Activated naive CD4-positive, alpha-beta T cell treated with anti-CD3 and anti-CD28 coated beads, Interleukin-2, amount 10 ng/mL, durations not matched to agents 5 hours and 36 hours (primary cell): ENCODE results near the gene TMEM151A. TPM values are rescaled to one million over a fixed set of nuclear protein-coding genes. Genes with fewer than 3 reads are reported as not detected.

Experiments used
- total RNA-seq, 2 experiments: library from RNA; stranded (reverse); gene quantifications; one replicate each; pipeline ENCODE4 v1.2.3, GENCODE V29; 2021

Gene TMEM151A
- total RNA-seq: not detected

GRCh38 chr11:66291706-66292542 lies at the start of gene TMEM151A:
Gene TMEM151A (plus strand): TSS chr11:66291894. CDS start chr11:66292014, 120 bp downstream.

DNA sequence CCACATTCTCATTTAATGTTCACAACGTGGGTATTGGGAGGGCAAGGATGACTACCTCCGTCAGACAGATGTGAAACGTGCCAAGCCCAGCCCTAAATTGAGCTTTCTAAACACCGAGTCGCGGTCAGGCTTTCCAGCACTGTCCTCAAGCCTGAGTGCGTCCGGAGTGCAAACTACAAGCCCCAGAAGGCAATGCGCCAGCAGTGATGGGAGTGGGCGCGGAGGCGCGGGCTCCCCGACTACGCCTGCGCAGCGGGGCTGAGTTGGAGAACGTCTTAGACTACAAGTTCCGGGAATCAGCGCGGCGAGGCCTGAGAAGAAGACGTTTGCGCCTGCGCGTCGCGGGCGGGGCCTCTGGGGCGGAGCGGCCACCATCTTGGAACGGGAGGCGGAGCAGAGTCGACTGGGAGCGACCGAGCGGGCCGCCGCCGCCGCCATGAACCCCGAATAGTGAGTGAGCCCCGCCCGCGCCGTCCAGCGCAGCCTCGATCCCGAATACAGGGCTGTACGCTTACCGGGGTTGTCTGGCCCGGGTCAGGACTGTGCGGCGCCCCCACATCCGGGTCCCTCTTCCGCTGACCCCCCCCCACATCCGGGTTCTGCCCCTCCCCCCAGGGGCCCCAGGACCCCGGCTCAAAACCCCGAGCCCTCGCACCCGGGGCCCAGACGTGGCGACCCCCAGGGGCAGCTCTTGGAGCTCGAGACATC lies 23.3 kb upstream of the TMEM151A start, which contains the start of gene RAB1B:
TSS of gene RAB1B (plus strand) at position 396 of the 708 bp plus-strand sequence. CDS start at position 437, 41 bp downstream.

DNA sequence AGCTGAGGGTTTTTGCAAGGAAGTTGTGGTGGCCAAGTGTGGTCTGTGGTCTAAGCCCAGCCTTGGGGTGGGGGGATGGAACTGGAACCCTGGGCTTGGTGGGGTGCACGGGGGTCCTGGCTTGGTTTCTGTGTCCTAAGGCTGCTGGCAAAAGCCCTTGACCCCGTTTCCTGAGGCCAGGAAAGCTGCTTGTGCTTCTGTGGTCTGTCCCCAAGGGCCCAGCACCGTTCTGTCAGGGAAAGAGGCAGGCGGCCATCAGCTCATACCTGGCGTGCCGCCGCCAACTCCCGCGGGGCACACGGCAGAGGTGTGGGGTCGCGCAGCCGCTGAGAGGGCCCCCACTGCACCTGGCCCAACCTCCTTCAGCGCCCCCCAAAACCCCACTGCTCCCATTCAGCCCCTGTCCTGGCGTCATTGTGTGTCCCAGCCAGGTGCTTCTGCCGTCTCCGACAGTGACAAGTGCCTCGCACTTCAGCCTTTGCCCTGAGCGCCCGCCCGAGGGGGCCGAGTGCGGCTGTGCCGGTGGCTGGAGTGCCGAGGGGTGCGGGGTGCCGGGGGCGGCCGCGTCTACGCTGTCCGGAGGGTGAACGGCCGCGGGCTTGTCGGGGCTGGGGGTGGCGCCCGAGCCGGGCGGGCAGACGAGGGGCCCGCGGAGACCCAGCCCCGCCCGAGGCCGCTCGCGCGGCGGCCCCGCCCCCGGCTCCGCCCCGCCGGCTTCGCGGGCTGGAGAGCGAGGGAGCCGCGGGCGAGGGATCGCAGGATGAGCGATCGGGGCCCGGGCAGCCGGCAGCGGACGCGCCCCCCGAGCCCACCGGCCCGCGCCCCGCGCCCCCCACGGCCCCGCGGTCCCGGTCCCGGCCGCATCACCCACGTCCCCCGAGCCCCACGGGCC lies 14.0 kb upstream of the TMEM151A start, which contains the start of gene CNIH2:
TSS of gene CNIH2 (plus strand) at position 705 of the 892 bp plus-strand sequence. CDS start 282 bp downstream, outside the sequence.

DNA sequence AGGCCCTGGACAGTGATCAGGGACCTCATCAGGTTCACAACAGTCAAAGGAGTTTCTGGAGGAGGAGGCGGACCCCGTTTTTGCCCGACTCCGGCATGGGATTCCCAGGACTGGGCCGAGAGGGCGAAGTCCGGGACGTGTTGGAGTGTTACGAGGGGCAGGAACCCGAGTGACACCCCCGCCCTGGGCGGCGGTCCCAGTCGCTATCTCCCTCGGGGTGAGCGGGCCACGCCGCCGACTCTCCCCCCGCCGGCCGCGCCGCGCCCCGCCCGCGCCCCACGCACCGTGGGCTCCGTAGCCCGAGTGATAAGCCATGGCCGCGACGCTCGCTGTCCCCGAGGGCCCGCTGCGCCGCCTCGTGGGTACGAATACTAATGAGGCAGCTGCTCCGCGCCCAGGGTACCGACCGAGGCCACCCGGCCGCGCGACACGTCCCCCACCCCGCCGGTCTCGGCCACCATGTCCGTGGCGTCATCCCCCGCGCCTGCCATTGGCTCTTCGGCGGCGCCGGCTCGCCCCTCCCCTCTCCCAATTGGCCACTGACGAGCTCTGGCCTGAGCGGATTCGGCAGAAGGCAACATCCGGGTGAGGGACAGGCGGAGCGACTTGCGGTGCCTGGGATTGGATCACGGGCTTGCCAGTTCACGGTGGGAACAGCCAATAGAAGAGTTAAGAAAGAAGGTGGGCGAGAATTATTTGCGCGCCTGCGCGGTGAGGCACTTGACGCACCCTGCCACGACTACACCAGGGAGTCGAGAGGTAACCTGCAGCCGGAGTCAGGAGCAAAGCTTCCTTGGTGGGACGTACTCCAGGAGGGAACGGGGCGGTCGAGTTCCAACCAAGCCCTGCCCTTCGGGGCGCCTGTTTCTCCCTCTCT lies 2.8 kb upstream of the TMEM151A start, which contains the start of gene YIF1A:
TSS of gene YIF1A (minus strand) at position 473 of the 877 bp plus-strand sequence. CDS start at position 315, 158 bp downstream.

DNA sequence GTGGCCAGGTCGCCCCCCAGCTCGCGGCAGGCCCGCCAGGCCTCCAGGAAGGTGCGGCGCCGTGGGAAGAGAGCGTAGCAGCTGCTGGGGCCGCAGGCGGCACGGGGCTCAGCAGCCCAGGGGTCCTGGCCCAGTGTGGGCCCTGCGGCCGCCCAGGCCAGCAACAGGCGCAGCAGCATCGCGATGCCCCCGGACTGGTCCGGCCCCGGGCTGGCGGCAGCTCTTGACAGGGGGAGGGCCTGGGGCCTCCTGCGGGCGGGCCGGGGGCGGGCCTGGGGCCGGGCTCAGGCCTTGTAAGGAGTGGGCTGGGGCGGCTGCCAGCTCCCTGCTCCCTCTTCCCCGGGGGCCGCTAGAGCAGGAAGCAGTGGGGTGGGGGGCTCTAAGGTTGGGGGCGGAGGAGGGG lies 25.2 kb downstream of the TMEM151A start, which contains the start of gene CD248:
TSS of gene CD248 (minus strand) at position 196 of the 403 bp plus-strand sequence. CDS start at position 179, 17 bp downstream.

DNA sequence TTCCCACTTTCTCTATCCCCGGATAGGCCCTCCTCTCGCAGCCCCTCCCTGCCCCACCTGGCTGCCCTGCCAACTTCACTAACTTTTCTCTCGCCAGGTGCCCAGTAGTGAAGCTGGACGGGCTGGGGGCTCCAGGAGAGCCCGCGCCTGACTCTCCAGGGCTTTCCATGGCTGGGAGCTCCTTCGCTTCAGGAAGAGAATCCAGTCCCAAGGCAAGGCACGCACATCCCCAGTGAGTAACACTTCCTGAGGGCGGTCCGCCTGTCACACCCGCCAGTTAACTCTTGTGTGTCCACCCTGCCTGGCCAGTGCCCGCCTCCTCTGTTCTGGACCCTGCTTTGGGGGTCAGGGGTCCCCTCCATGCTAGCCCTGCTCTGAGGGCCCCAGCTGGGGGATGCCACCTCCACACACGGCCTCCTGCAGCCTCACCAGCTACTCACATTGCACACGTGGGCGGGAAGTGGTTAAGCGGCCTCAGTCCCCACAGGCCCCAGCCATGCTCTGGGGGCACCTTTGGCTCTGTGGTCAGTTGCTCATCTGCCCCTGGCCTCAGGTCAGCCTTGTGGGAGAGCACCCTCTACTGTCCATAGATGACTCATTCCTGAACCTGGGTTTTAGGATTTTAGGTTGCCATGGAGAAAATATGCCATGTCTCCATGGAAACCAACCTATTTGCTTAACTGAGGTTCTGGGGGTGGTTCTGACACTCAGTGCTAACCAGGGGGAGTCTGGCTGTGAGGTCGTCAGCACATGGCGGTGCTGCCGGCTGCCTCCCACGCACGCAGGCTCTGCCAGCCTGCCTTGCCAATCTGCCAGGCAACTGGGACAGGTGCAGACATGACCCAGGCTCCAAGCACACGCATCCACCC lies 44.8 kb downstream of the TMEM151A start, which contains the start of gene RIN1:
TSS of gene RIN1 (minus strand) at position 201 of the 869 bp plus-strand sequence. CDS start at position 169, 32 bp downstream.

DNA sequence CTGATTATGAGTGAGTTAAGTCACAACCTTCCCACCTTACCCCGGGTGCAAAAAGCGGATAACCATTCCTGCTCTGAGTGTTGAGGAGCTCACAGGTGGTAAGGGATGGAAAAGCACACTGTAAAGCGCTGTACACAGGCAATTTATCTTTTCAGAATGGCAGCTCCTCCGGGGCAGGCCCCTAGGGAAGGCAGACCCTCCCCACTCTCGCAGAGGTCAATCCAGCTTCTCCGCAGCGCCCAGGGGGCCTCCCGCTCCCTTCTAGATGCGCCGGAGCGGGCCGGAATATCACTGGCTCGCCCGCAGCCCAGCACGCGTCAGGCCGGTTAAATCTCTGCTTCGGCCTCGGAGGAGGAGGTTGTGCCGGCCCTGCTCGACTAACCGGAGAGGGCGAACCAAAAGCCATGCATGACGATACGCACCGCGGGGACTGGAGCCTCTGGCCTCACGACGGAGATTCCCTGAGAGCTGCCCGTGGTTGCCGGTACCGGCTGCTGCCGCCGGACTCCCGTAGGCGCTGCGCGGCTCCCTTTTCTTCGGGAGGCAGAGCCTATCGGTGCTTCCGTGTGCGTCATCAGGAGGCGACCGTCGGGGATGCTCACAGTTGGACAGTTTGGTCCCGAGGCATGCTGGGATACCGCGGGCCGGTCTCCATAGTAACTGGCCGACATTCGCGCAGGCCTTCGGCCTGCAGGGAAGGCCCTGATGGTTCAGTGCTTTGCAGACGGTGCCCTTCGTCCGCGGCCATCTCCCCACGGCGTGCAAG lies 53.0 kb downstream of the TMEM151A start, which contains the start of gene BRMS1:
TSS of gene BRMS1 (minus strand) at position 555 of the 766 bp plus-strand sequence. CDS start 2,870 bp downstream, outside the sequence.

Other genes starting within 250 kb of the TMEM151A start
- gene GAL3ST3, start 242.7 kb upstream of the TMEM151A start, total RNA-seq: not detected
- 100 to 1,000 TPM; 202 to 203 TPM for gene SF3B2, start 239.5 kb upstream of the TMEM151A start, total RNA-seq
- 100 to 1,000 TPM; 109 to 119 TPM for gene PACS1, start 221.6 kb upstream of the TMEM151A start, total RNA-seq
- 10 to 100 TPM; 30.9 to 39.3 TPM for gene KLC2, start 34.2 kb upstream of the TMEM151A start, total RNA-seq
- gene RAB1B, start 23.3 kb upstream of the TMEM151A start, total RNA-seq: 100 to 1,000 TPM; 124 TPM
- gene CNIH2, start 13.7 kb upstream of the TMEM151A start, total RNA-seq: 1 to 10 TPM; 2.6 TPM
- 10 to 100 TPM; 42.0 to 45.3 TPM for gene YIF1A, start 2.8 kb upstream of the TMEM151A start, total RNA-seq
- 1 to 10 TPM; 9.0 to 9.1 TPM for gene CD248, start 25.1 kb downstream of the TMEM151A start, total RNA-seq
- gene RIN1, start 44.5 kb downstream of the TMEM151A start, total RNA-seq: 1 to 10 TPM; 3.6 to 4.3 TPM
- gene BRMS1, start 53.2 kb downstream of the TMEM151A start, total RNA-seq: 10 to 100 TPM; 42.9 to 48.0 TPM
- 1 to 10 TPM; 9.4 to 9.8 TPM for gene B4GAT1, start 55.7 kb downstream of the TMEM151A start, total RNA-seq
- 10 to 100 TPM; 16.0 to 16.2 TPM for gene SLC29A2, start 79.9 kb downstream of the TMEM151A start, total RNA-seq
- under 1 TPM in 1 of 2 experiments, not detected in 1; 0.05 TPM for gene NPAS4, start 129.1 kb downstream of the TMEM151A start, total RNA-seq
- 10 to 100 TPM; 53.0 to 57.4 TPM for gene MRPL11, start 147.0 kb downstream of the TMEM151A start, total RNA-seq
- gene PELI3, start 175.0 kb downstream of the TMEM151A start, total RNA-seq: 1 to 10 TPM; 7.5 to 9.5 TPM
- 10 to 100 TPM; 61.8 to 62.5 TPM for gene DPP3, start 188.5 kb downstream of the TMEM151A start, total RNA-seq
- gene BBS1, start 218.7 kb downstream of the TMEM151A start, total RNA-seq: 10 to 100 TPM; 14.8 to 16.2 TPM